RWPE2 (cell line): Measurements from ENCODE around the gene MYO1F.

Experiments used
- ATAC-seq: fragments of 200-7000 bp; cut with Tn5 transposase; 3 replicates; pipeline ENCODE4 v1.9.1; 2021; ENCODE audit warnings: low read depth
- DNase-seq: peaks from one replicate; pipeline ENCODE4 v3.0.0-alpha.2; 2020; ENCODE audit warnings: low spot score
- H3K27ac ChIP-seq: fragments of 450-650 bp; 2 replicates; pipeline ENCODE4 v1.5.1; 2017; ENCODE audit warnings: mild to moderate bottlenecking; ENCODE audit not compliant: poor library complexity, severe bottlenecking
- H3K27me3 ChIP-seq: fragments of 250-450 bp; sonication (Bioruptor Pico); 2 replicates; pipeline ENCODE4 v1.5.1; 2021; ENCODE audit warnings: mild to moderate bottlenecking, moderate library complexity; ENCODE audit not compliant: insufficient read depth, poor library complexity, severe bottlenecking
- H3K36me3 ChIP-seq: fragments of 250-450 bp; sonication (Bioruptor Pico); 2 replicates; pipeline ENCODE4 v1.5.1; 2020; ENCODE audit warnings: low read depth, mild to moderate bottlenecking, moderate library complexity
- H3K4me1 ChIP-seq: fragments of 250-450 bp; sonication (Bioruptor Pico); 2 replicates; pipeline ENCODE4 v1.5.1; 2021; ENCODE audit warnings: mild to moderate bottlenecking, moderate library complexity; ENCODE audit not compliant: insufficient read depth, poor library complexity, severe bottlenecking
- H3K4me3 ChIP-seq: fragments of 250-450 bp; sonication (Bioruptor Pico); 2 replicates; pipeline ENCODE4 v1.5.1; 2021; ENCODE audit warnings: mild to moderate bottlenecking, moderate library complexity; ENCODE audit not compliant: severe bottlenecking
- H3K9me3 ChIP-seq: fragments of 250-450 bp; sonication (Bioruptor Pico); 2 replicates; pipeline ENCODE4 v1.5.1; 2021; ENCODE audit warnings: mild to moderate bottlenecking, moderate library complexity; ENCODE audit not compliant: severe bottlenecking
- TF ChIP-seq, protein P1 (sequence below): fragments of 450-650 bp; IDR thresholded peaks from one replicate; pipeline ENCODE4 v1.5.1; 2017; ENCODE audit warnings: mild to moderate bottlenecking, moderate library complexity; ENCODE audit not compliant: poor library complexity, severe bottlenecking

The MYO1F gene

DNA sequence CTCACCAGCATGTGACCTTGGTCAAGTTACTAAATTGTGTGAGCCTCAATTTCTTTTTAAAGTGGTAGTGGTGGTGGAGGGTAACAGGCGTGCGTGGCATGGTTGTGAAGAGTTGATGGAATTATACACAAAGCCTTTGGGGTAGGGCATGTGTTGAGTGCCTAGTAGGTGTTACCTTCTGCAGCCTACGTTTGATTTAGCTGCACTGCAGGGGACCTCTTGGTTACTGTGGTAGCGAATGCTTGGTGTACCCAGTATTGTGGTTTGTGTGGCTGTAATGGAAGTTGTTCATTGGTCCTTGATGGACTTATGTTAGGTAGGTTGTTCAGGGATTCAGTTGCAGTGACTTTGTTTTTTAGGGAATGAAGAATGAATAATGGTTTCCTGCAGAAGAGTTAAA lies 99.4 kb downstream of the MYO1F start:
- no peaks in the 10 kb centered on the region for H3K27me3 ChIP-seq
- no peak overlapping the region for H3K27ac ChIP-seq
- no peak overlapping the region for H3K4me3 ChIP-seq
- ATAC-seq (no peak), DNase-seq (no peak)
- TF ChIP-seq, protein P1, sequence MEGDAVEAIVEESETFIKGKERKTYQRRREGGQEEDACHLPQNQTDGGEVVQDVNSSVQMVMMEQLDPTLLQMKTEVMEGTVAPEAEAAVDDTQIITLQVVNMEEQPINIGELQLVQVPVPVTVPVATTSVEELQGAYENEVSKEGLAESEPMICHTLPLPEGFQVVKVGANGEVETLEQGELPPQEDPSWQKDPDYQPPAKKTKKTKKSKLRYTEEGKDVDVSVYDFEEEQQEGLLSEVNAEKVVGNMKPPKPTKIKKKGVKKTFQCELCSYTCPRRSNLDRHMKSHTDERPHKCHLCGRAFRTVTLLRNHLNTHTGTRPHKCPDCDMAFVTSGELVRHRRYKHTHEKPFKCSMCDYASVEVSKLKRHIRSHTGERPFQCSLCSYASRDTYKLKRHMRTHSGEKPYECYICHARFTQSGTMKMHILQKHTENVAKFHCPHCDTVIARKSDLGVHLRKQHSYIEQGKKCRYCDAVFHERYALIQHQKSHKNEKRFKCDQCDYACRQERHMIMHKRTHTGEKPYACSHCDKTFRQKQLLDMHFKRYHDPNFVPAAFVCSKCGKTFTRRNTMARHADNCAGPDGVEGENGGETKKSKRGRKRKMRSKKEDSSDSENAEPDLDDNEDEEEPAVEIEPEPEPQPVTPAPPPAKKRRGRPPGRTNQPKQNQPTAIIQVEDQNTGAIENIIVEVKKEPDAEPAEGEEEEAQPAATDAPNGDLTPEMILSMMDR: no peak
- no peaks in the 10 kb centered on the region for H3K9me3 ChIP-seq
- peaks cover 5% of the 10 kb centered on the region for H3K4me1 ChIP-seq
- H3K36me3 ChIP-seq: peaks cover 72% of the 10 kb centered on the region

DNA sequence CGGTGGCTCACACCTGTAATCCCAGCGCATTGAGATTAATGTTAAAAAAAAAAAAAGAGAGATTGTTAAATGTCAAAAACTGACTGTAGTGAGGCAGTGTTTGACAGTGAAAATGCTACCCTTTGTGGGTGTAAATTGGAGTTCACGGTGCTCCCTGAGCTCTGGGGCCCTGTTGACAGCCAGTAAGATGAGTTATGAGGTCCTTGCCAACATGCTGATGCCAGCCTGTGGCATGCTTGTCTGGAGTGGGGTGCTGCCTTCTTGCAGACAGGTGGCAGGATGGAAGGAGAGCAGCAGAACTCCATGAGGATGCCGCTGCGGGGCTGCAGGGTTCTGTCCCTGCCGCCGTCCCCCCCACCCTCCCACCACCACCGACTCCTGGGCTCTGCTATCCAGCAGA lies 100.7 kb downstream of the MYO1F start:
- DNase-seq (no peak), ATAC-seq (no peak)
- peaks cover 76% of the 10 kb centered on the region for H3K36me3 ChIP-seq
- H3K4me1 ChIP-seq: peaks cover 5% of the 10 kb centered on the region
- H3K27ac ChIP-seq: no peak overlapping the region
- no peak overlapping the region for H3K4me3 ChIP-seq
- TF ChIP-seq, protein P1: no peak
- no peaks in the 10 kb centered on the region for H3K9me3 ChIP-seq
- no peaks in the 10 kb centered on the region for H3K27me3 ChIP-seq

DNA sequence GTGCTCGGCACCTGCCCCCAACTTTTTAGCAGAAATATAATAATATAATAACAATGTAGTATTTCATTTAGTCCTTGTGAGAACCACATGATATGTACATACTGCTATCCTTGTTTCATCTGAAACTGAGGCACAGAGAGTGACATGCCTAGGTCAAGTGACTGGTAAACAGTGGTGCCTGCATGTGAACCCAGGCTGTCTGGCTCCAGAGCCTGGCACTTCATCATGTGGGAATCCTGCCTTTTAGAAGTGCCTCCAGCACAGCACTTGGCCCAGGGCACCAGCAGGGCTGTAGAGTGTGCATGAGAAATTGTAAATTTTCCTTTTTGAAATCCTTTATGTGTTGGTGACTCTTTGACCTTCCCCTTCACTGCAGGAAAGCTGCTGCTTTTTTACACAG lies 102.2 kb downstream of the MYO1F start:
- DNase-seq (no peak), ATAC-seq (no peak)
- no peaks in the 10 kb centered on the region for H3K9me3 ChIP-seq
- H3K27ac ChIP-seq: no peak overlapping the region
- TF ChIP-seq, protein P1: no peak
- H3K36me3 ChIP-seq: peaks cover 79% of the 10 kb centered on the region
- H3K27me3 ChIP-seq: no peaks in the 10 kb centered on the region
- no peaks in the 10 kb centered on the region for H3K4me1 ChIP-seq
- H3K4me3 ChIP-seq: no peak overlapping the region

DNA sequence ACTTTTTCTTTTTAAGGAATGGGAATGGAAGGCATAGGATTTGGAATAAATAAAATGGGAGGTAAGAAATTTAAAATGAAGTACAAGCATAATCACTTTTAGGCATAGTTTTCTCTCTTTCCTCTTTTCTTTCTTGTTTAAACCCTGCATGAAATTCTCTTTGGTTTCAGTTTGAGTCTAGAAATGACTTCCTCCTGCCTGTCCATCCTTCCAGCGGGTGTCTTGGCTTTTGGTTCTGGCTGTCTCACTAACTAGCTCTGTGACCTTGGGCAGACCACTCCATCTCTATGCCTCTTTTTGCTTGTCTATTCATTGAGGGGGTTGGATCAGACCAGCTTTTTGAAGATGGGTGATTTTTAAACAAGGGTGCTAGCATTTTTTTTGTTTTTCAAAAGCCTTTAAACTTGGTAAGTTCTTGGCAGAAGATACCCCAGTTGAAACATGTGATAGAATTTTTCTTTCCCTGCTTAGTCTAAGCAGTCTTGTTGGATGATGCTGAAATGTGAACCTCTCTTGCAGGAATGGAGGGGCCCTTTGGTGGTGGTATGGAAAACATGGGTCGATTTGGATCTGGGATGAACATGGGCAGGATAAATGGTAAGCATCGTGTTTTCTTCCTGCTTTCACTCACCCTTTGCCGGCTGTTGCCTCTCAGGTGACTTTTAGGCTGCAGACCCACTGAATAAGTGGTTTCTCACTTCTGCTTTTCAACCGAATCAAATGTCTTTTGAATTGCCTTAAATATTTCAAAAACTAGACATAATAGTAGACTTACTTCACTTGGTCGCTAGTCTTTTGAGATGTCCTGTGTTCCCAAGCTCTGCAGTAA lies 103.4 kb downstream of the MYO1F start:
- TF ChIP-seq, protein P1: no peak
- Histone ChIP-seq H3K36me3 (peaks cover 86% of the 10 kb centered on the region), H3K27ac (no peak overlapping the region), H3K4me1 (no peaks in the 10 kb centered on the region), H3K27me3 (no peaks in the 10 kb centered on the region), H3K4me3 (no peak overlapping the region), H3K9me3 (no peaks in the 10 kb centered on the region)
- ATAC-seq: no peak
- DNase-seq: no peak
